Measurements from ENCODE around the gene GMPR. TPM values are rescaled to one million over a fixed set of nuclear protein-coding genes. Genes with fewer than 3 reads are reported as not detected.

The GMPR gene
- polyA plus RNA-seq, 1 donor = 3.2 TPM

GRCh38 chr6:16326971-16327776 is 88.8 kb downstream of the GMPR start:
- WGBS (ENCODE audit: insufficient coverage, low lambda C conversion rate) = no CpG with 5 or more reads among the region's 43 CpGs
- H3K4me1 ChIP-seq (ENCODE audit: control insufficient read depth, insufficient read depth, low read length) = peaks cover 6% of the 10 kb centered on the region
- no peaks in the 10 kb centered on the region for H3K27me3 ChIP-seq (ENCODE audit: control insufficient read depth, insufficient read depth, low read length)
- peaks cover 6% of the 10 kb centered on the region for H3K9me3 ChIP-seq (ENCODE audit: control insufficient read depth, low read depth, low read length)
- no peak overlapping the region for H3K4me3 ChIP-seq (ENCODE audit: low read length)
- no peak overlapping the region for H3K27ac ChIP-seq (ENCODE audit: low read length)
- peaks cover 31% of the 10 kb centered on the region for H3K36me3 ChIP-seq (ENCODE audit: control insufficient read depth, insufficient read depth, low read length)
- no peak for DNase-seq

DNA sequence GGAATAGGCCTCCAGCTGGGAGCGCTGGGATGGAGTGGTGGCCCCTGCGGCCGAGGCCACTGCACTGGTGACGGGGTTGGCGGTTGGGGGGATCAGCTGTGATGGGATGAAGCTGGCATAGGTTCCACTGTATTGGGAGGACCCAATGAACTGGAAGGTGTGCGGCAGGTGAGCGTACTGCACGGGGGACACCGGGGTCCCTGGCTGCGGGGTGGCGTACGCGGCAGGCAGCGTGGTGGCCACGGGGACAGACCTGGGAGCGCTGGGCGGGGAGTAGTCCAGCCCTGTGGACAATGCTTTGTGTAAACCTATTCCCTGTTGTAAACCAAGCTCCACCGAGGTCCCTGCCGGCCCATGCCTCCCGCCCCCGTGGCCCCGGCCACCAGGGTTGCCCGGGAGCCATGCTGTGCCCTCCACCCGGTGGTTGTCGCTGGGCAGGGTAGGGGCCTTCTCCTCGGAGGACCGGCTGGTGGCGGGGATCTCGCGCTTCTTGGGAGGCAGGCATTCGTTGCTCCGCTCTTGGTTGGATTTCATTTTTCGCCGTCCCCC is 89.5 kb downstream of the GMPR start:
- Histone ChIP-seq H3K27me3 (ENCODE audit: control insufficient read depth, insufficient read depth, low read length) (no peaks in the 10 kb centered on the region), H3K4me1 (ENCODE audit: control insufficient read depth, insufficient read depth, low read length) (peaks cover 9% of the 10 kb centered on the region), H3K36me3 (ENCODE audit: control insufficient read depth, insufficient read depth, low read length) (peaks cover 31% of the 10 kb centered on the region), H3K4me3 (ENCODE audit: low read length) (no peak overlapping the region), H3K27ac (ENCODE audit: low read length) (no peak overlapping the region), H3K9me3 (ENCODE audit: control insufficient read depth, low read depth, low read length) (peaks cover 6% of the 10 kb centered on the region)
- WGBS (ENCODE audit: insufficient coverage, low lambda C conversion rate) = no CpG with 5 or more reads among the region's 34 CpGs
- no peak for DNase-seq

DNA sequence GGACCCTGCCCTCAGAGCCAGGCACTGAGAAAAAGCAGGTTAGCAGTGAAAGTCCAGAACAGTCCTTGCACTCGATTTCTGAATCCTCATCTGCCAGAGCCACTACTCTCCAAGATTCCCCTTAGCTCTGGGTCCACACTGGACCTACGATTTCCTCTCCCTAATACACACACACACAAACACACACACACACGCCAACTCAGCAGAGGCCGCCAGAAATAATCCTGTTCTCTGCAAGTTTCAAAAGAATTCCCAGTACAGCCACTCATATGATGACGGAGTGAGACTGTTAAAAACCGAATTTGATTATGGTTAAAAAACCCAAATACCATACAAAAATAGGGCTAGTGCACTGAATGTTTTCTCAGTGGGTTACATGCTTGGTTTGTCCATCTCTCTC is 90.8 kb downstream of the GMPR start:
- Histone ChIP-seq H3K9me3 (ENCODE audit: control insufficient read depth, low read depth, low read length) (peaks cover 6% of the 10 kb centered on the region), H3K4me1 (ENCODE audit: control insufficient read depth, insufficient read depth, low read length) (peaks cover 14% of the 10 kb centered on the region), H3K4me3 (ENCODE audit: low read length) (no peak overlapping the region), H3K36me3 (ENCODE audit: control insufficient read depth, insufficient read depth, low read length) (peaks cover 31% of the 10 kb centered on the region), H3K27ac (ENCODE audit: low read length) (no peak overlapping the region), H3K27me3 (ENCODE audit: control insufficient read depth, insufficient read depth, low read length) (no peaks in the 10 kb centered on the region)
- DNase-seq = no peak
- 89% methylated on average over 3 of the region's 6 CpGs for WGBS (ENCODE audit: insufficient coverage, low lambda C conversion rate)

DNA sequence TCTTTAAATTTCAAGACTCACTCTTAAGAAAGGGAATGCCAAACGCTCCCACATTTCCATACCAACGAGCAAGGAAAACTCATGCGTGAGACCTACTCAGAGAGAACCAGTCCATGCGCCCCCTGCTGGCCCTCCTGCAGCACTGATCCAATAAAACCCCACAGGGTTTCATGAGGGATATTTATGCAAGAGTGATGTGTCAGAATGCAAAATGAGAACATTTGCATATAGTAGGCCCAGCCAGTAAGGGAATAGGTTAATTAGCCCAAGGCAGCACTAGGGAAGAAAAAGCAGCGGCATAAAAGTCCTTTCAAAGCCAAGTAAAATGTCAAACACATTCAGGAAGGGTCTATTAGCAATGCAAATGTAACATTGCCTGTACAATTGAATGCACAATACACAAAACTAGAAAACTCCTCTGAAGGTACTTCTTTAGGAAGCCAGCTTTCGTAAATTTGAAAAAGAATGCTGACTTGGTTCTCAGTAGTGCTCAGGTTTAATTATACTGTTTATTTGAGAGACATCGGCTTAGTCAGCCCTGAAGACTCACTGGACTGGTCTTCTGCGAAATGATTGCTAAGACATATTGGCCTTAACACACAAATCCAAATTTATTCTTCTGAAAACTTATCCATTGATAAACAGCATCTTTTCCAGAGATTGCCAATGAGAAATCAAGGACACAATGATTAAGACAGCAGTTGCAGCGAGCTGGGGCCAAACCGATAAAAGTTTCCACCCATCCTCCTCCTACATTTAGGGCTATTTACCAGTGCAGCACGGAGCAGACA is 93.2 kb downstream of the GMPR start:
- peak; percentile 48 to 54 for DNase-seq
- no peak overlapping the region for H3K27ac ChIP-seq (ENCODE audit: low read length)
- H3K27me3 ChIP-seq (ENCODE audit: control insufficient read depth, insufficient read depth, low read length) = no peaks in the 10 kb centered on the region
- H3K4me1 ChIP-seq (ENCODE audit: control insufficient read depth, insufficient read depth, low read length) = peaks cover 19% of the 10 kb centered on the region
- H3K36me3 ChIP-seq (ENCODE audit: control insufficient read depth, insufficient read depth, low read length) = peaks cover 16% of the 10 kb centered on the region
- 50% methylated on average over 2 of the region's 11 CpGs for WGBS (ENCODE audit: insufficient coverage, low lambda C conversion rate)
- peaks cover 6% of the 10 kb centered on the region for H3K9me3 ChIP-seq (ENCODE audit: control insufficient read depth, low read depth, low read length)
- H3K4me3 ChIP-seq (ENCODE audit: low read length) = no peak overlapping the region

- Histone ChIP-seq H3K4me1 (ENCODE audit: control insufficient read depth, insufficient read depth, low read length) (peaks cover 19% of the 10 kb centered on the region), H3K4me3 (ENCODE audit: low read length) (no peak overlapping the region), H3K9me3 (ENCODE audit: control insufficient read depth, low read depth, low read length) (peaks cover 6% of the 10 kb centered on the region), H3K27ac (ENCODE audit: low read length) (no peak overlapping the region), H3K36me3 (ENCODE audit: control insufficient read depth, insufficient read depth, low read length) (peaks cover 10% of the 10 kb centered on the region), H3K27me3 (ENCODE audit: control insufficient read depth, insufficient read depth, low read length) (no peaks in the 10 kb centered on the region)
- WGBS (ENCODE audit: insufficient coverage, low lambda C conversion rate) = 0% methylated on average over 5 of the region's 7 CpGs
- peak; percentile 77 to 78 for DNase-seq
Measured at GRCh38 chr6:16332175-16332542, 93.8 kb downstream of the GMPR start.

- H3K9me3 ChIP-seq (ENCODE audit: control insufficient read depth, low read depth, low read length) = no peaks in the 10 kb centered on the region
- H3K27ac ChIP-seq (ENCODE audit: low read length) = no peak overlapping the region
- no peak for DNase-seq
Measured at GRCh38 chr6:16333580-16333979, 95.2 kb downstream of the GMPR start.

GRCh38 chr6:16334671-16335070 is 96.3 kb downstream of the GMPR start:
- peak overlapping the region; percentile 52 for H3K27ac ChIP-seq (ENCODE audit: low read length)
- H3K9me3 ChIP-seq (ENCODE audit: control insufficient read depth, low read depth, low read length) = no peaks in the 10 kb centered on the region
- 71% methylated on average over 1 of the region's 3 CpGs for WGBS (ENCODE audit: insufficient coverage, low lambda C conversion rate)
- no peaks in the 10 kb centered on the region for H3K36me3 ChIP-seq (ENCODE audit: control insufficient read depth, insufficient read depth, low read length)
- no peaks in the 10 kb centered on the region for H3K27me3 ChIP-seq (ENCODE audit: control insufficient read depth, insufficient read depth, low read length)
- DNase-seq = peak; percentile 24 to 44
- no peak overlapping the region for H3K4me3 ChIP-seq (ENCODE audit: low read length)
- H3K4me1 ChIP-seq (ENCODE audit: control insufficient read depth, insufficient read depth, low read length) = peaks cover 19% of the 10 kb centered on the region

More at GRCh38 chr6:16333580-16333979, 95.2 kb downstream of the GMPR start:
- Histone ChIP-seq H3K27me3 (ENCODE audit: control insufficient read depth, insufficient read depth, low read length) (no peaks in the 10 kb centered on the region), H3K4me1 (ENCODE audit: control insufficient read depth, insufficient read depth, low read length) (peaks cover 19% of the 10 kb centered on the region), H3K36me3 (ENCODE audit: control insufficient read depth, insufficient read depth, low read length) (no peaks in the 10 kb centered on the region), H3K4me3 (ENCODE audit: low read length) (no peak overlapping the region)
- no CpG with 5 or more reads among the region's 3 CpGs for WGBS (ENCODE audit: insufficient coverage, low lambda C conversion rate)

DNA sequence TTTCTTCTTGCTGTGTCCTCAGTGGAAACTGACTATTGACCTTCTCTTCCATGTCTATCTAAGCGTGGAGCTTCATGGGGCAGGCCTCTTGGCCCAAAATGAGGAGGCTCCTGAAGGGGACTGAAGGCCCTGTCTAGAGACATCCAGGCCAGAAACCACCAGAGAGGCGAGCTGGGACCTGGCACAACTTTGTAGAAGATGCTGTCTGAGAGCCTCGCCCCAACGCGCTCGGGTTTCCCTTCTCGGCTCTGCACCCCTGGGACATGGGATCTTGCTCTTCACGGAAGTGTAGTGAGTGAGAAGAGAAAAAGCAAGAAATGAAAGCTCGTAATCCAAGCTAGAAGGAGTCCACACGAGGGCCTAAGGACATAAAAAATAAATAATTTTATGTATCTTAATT is 96.8 kb downstream of the GMPR start:
- peak overlapping the region; percentile 52 for H3K27ac ChIP-seq (ENCODE audit: low read length)
- peaks cover 19% of the 10 kb centered on the region for H3K4me1 ChIP-seq (ENCODE audit: control insufficient read depth, insufficient read depth, low read length)
- H3K36me3 ChIP-seq (ENCODE audit: control insufficient read depth, insufficient read depth, low read length) = no peaks in the 10 kb centered on the region
- H3K27me3 ChIP-seq (ENCODE audit: control insufficient read depth, insufficient read depth, low read length) = no peaks in the 10 kb centered on the region
- no peak for DNase-seq
- H3K4me3 ChIP-seq (ENCODE audit: low read length) = no peak overlapping the region
- no peaks in the 10 kb centered on the region for H3K9me3 ChIP-seq (ENCODE audit: control insufficient read depth, low read depth, low read length)
- 100% methylated on average over 2 of the region's 10 CpGs for WGBS (ENCODE audit: insufficient coverage, low lambda C conversion rate)

- no peak overlapping the region for H3K27ac ChIP-seq (ENCODE audit: low read length)
Measured at GRCh38 chr6:16336056-16336818, 97.8 kb downstream of the GMPR start.

DNA sequence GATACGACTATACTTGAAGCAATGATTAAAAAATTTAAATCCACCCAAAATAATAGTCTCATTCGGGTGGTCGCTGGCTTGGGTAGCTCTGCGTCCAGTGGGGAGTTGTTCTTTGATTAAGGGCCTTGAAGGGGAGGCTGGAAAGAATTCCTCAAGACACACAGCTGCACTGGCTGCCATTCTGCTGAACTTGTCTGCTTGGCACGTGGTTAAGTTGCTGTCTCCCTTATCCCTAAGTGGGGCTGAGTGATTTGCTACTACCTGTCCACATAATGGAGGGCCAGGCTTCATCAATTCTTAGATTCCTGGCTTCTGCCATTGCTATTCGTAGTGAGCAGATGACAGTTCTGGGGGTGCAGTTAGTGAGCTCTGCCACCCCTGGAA is 98.5 kb downstream of the GMPR start:
- no peaks in the 10 kb centered on the region for H3K36me3 ChIP-seq (ENCODE audit: control insufficient read depth, insufficient read depth, low read length)
- no CpG with 5 or more reads among the region's 6 CpGs for WGBS (ENCODE audit: insufficient coverage, low lambda C conversion rate)
- H3K27me3 ChIP-seq (ENCODE audit: control insufficient read depth, insufficient read depth, low read length) = no peaks in the 10 kb centered on the region
- peak overlapping the region; percentile 40 for H3K27ac ChIP-seq (ENCODE audit: low read length)
- peaks cover 14% of the 10 kb centered on the region for H3K4me1 ChIP-seq (ENCODE audit: control insufficient read depth, insufficient read depth, low read length)
- no peak for DNase-seq
- no peaks in the 10 kb centered on the region for H3K9me3 ChIP-seq (ENCODE audit: control insufficient read depth, low read depth, low read length)
- H3K4me3 ChIP-seq (ENCODE audit: low read length) = no peak overlapping the region

More at GRCh38 chr6:16336056-16336818, 97.8 kb downstream of the GMPR start:
- Histone ChIP-seq H3K4me3 (ENCODE audit: low read length) (no peak overlapping the region), H3K9me3 (ENCODE audit: control insufficient read depth, low read depth, low read length) (no peaks in the 10 kb centered on the region), H3K4me1 (ENCODE audit: control insufficient read depth, insufficient read depth, low read length) (peaks cover 19% of the 10 kb centered on the region), H3K36me3 (ENCODE audit: control insufficient read depth, insufficient read depth, low read length) (no peaks in the 10 kb centered on the region), H3K27me3 (ENCODE audit: control insufficient read depth, insufficient read depth, low read length) (no peaks in the 10 kb centered on the region)
- DNase-seq = no peak
- WGBS (ENCODE audit: insufficient coverage, low lambda C conversion rate) = no CpG with 5 or more reads among the region's 6 CpGs

Measured in large intestine (tissue), 3 donors.